ENCODE data around the gene PAFAH1B2. TPM values are rescaled to one million over a fixed set of nuclear protein-coding genes. Genes with fewer than 3 reads are reported as not detected.

Gene PAFAH1B2
- polyA plus RNA-seq (85.9 and 87.2 TPM in 2 replicates), polyA minus RNA-seq (306 and 311 TPM in 2 replicates)

- Histone ChIP-seq H2AFZ (ENCODE audit: low read depth, low read length) (peak within 1 kb of the TSS; percentile 89), H3K4me2 (ENCODE audit: low read length) (peak within 1 kb of the TSS; percentile 85), H3K4me3 (ENCODE audit: low read length) (peak within 1 kb of the TSS; percentile 88), H3K36me3 (ENCODE audit: insufficient read depth, low read length) (no peaks in the 10 kb centered on the region), H3K27me3 (ENCODE audit: insufficient read depth, low read depth, low read length) (no peaks in the 10 kb centered on the region), H4K20me1 (ENCODE audit: insufficient read depth) (peaks cover 9% of the 10 kb centered on the region), H3F3A (ENCODE audit: insufficient read depth, low read length, poor library complexity, severe bottlenecking) (no peaks in the 10 kb centered on the region), H3K9me3 (ENCODE audit: low read length) (no peaks in the 10 kb centered on the region), H3K9me2 (ENCODE audit: insufficient read depth, low read length) (no peaks in the 10 kb centered on the region), H3K27ac (ENCODE audit: low read length) (peak within 1 kb of the TSS; percentile 94), H3K9ac (ENCODE audit: low read length) (peak within 1 kb of the TSS; percentile 91), H3K79me2 (replicated peaks; ENCODE audit: insufficient read depth, low read length) (peaks cover 44% of the 10 kb centered on the region)
- TF ChIP-seq EZH2 (IDR thresholded peaks at IDR 0.05; ENCODE audit: borderline replicate concordance, insufficient read depth, low read length, poor library complexity, severe bottlenecking) (no peak), EP300 (conservative IDR thresholded peaks at IDR 0.05; ENCODE audit: poor library complexity, severe bottlenecking) (peak; percentile 64), RAD21 (conservative IDR thresholded peaks at IDR 0.05) (peak; percentile 45), REST (IDR thresholded peaks at IDR 0.05; ENCODE audit: borderline replicate concordance) (peak; percentile 72), POLR2AphosphoS5 (IDR thresholded peaks at IDR 0.05) (no peak), SMC3 (conservative IDR thresholded peaks at IDR 0.05; ENCODE audit: poor library complexity) (no peak), TAF1 (IDR thresholded peaks at IDR 0.05; ENCODE audit: low read depth) (peak; percentile 96), CTCF (IDR thresholded peaks at IDR 0.05; ENCODE audit: poor library complexity, severe bottlenecking) (no peak), MXI1 (conservative IDR thresholded peaks at IDR 0.05; ENCODE audit: poor library complexity, severe bottlenecking) (peak; percentile 97)
These were observed at the start of gene PAFAH1B2 for GRCh38 chr11:117143871-117144476. Gene PAFAH1B2 (plus strand): TSS chr11:117144287. CDS start chr11:117152448, 8,161 bp downstream.

- Histone ChIP-seq H3K9me3 (ENCODE audit: low read length) (no peaks in the 10 kb centered on the region), H4K20me1 (ENCODE audit: insufficient read depth) (no peaks in the 10 kb centered on the region), H3K4me2 (ENCODE audit: low read length) (no peak overlapping the region), H3F3A (ENCODE audit: insufficient read depth, low read length, poor library complexity, severe bottlenecking) (no peaks in the 10 kb centered on the region), H3K27ac (ENCODE audit: low read length) (peak overlapping the region; percentile 93), H3K4me3 (ENCODE audit: low read length) (peak overlapping the region; percentile 86), H3K9me2 (ENCODE audit: insufficient read depth, low read length) (no peaks in the 10 kb centered on the region), H3K79me2 (replicated peaks; ENCODE audit: insufficient read depth, low read length) (peaks cover 84% of the 10 kb centered on the region), H3K9ac (ENCODE audit: low read length) (no peak overlapping the region), H3K27me3 (ENCODE audit: insufficient read depth, low read depth, low read length) (no peaks in the 10 kb centered on the region), H2AFZ (ENCODE audit: low read depth, low read length) (no peak overlapping the region), H3K36me3 (ENCODE audit: insufficient read depth, low read length) (no peaks in the 10 kb centered on the region)
- TF ChIP-seq REST (IDR thresholded peaks at IDR 0.05; ENCODE audit: borderline replicate concordance) (no peak), CTCF (IDR thresholded peaks at IDR 0.05; ENCODE audit: poor library complexity, severe bottlenecking) (no peak), POLR2AphosphoS5 (IDR thresholded peaks at IDR 0.05) (no peak), EZH2 (IDR thresholded peaks at IDR 0.05; ENCODE audit: borderline replicate concordance, insufficient read depth, low read length, poor library complexity, severe bottlenecking) (no peak), RAD21 (conservative IDR thresholded peaks at IDR 0.05) (no peak), TAF1 (IDR thresholded peaks at IDR 0.05; ENCODE audit: low read depth) (no peak), EP300 (conservative IDR thresholded peaks at IDR 0.05; ENCODE audit: poor library complexity, severe bottlenecking) (no peak), SMC3 (conservative IDR thresholded peaks at IDR 0.05; ENCODE audit: poor library complexity) (no peak), MXI1 (conservative IDR thresholded peaks at IDR 0.05; ENCODE audit: poor library complexity, severe bottlenecking) (no peak)
These were observed 49.3 kb upstream of the PAFAH1B2 start for GRCh38 chr11:117094776-117095175.
